NCI-H146 (cell line): Measurements from ENCODE around the gene RRBP1.

Experiments used
- DNase-seq: peaks from one replicate; lab custom pipeline; 2025; lab: John Stamatoyannopoulos, UW

Gene RRBP1

DNA sequence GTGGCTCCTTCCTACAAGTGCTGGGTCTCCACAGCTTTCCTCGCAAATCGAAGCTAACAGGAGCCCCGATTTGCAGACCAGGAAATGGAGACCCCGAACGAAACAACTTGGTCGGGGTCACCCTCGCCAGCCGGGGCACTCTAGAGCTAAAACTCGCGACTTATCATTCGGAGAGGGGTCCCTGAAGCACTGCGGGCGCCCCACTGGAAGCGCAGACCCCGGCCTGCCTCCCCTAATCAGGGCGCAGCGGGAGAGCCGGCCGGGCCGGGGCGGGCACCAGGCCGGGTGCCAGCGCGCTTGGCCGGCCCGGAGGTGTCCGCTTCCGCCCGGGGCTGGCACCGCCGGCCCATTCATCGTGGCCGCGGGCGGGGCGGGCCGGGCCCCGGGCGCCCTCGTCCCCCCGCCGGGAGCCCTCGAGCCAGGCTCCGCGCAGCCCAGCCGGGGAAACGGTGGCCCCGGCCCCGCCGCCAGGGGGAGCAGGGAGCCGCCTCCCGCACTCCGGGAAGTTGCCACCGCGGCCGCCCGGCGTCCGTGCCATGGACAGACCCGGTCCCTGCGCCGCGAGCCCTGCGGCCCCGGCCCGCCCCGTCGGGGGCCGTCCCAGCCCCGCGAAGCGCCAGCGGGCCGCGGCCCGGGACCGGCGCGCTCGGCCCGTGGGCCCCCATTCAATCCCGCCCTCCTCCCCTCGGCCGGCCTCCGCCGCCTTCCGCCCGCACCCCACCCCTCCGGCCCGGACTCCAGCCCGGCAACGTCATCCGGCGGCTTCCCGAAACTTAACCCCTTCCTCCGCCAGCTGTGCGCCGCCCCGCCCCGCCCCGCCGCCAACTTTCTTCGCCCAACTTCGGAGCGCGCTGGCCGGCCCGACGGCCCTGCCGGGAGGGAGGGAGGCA is 961 bp downstream of the RRBP1 start:
- DNase-seq: peak; percentile 66

DNA sequence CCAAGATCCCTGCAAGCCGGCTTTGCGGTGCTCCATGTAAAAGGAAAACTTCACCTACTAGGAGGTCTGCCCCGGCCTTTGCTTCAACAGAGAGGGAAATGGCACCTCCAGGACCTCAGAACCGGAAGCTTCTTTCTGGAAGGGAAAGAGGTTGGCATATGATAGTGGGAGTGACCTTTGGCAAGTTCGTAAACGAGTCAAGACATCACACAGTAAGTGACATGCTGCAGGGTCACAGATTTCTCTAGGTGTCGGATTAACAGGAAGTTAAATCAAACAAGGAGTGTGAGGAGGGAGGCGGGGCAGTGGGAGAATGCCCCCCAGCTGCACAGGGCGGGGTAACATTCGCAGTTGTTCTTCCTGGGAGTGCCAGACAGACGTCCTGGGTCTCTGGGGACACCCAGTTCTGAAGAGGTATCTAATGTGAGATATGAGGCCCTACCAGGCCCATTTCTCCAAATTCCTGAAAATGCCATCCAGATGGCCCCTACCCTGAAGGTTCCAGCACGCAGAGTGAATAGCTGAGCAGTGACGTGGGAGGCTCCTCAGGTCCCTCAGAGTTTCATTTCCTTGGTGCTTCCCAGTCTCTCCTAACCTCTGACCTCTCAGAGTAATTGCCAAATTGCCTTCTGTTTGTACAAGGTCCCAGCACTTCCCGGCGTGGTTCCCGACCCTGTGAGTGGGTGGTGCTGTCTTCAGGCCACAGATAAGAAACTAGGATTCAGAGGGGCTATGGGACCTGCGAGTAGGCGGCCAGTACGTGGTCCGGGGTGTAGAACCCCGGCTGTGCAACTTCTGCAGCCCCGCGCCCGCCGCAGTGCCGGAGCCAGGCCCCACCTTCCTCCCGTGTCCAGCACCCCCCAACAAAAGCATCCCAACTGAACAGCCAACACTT is 1.9 kb downstream of the RRBP1 start:
- no peak for DNase-seq

DNA sequence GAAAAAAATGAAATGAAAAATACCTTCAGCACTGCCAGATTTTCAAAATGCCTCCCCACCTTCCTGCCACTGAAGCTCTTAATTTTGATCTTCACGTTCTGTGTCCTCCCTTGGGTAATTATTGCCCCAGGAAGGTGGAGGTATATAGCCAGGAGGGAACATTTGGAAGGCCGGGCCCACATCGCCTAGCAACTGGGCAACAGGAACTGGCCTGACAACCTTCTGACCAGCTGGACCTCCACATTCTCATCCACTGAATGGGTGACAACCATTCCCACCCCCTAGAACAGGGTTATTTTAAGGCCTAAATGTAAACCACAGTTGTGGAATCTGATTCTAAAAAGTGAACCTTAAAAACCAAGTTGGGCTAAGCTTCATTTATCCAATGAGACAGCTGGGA is 3.2 kb downstream of the RRBP1 start:
- no peak for DNase-seq

DNA sequence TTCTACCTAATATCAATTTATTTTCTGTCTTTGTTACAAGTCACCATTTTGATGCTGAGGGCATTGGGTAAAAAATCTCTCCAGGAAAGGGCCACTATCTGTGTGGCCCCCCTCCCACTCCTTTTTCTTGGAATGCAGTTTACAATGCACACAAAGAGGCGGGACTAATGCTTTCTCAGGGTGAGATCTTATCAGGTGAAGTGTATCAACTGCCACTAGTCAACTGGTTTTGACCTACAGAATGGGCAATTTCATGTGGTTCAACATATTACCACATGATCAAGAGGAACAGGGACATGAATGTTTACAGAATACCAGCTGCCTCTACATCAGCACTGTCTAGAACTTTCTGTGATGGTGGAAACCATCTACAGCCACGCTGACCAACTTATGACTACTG is 3.7 kb downstream of the RRBP1 start:
- DNase-seq: no peak

DNA sequence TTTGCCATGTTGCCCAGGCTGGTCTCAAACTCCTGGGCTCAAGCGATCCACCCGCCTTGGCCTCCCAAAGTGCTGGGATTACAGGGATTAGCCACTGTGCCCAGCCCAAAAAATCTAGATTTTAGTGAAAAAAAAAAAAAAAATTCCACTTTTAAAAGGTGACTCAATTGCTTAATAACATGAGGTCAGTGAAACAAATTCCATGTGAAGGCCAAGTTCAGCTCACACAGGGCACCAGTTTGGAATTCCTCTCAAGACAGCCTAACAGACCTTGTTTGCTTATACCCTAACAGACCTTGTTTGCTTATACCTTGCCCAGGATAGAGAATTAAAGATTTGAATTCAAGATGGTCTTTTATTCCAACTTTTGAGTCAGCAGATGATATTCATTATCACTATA is 5.1 kb downstream of the RRBP1 start:
- no peak for DNase-seq

DNA sequence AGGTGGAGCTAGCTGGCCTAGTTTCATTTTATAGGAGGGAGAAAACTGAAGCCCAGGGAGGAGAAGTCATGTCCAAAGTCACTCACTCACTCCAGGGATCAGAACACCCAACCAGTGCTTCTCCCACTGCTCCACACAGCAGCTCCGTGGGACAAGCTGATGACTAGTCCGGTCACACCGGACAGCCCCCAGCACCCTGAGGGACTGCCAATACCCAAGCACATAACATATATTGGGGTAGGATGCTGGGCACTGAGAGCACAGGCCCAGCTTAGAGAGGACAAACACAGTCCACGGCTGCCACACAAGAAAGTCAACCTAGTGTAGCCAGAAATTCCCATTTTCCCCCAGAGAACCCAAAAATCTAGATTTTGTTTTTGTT is 5.7 kb downstream of the RRBP1 start:
- DNase-seq: no peak

DNA sequence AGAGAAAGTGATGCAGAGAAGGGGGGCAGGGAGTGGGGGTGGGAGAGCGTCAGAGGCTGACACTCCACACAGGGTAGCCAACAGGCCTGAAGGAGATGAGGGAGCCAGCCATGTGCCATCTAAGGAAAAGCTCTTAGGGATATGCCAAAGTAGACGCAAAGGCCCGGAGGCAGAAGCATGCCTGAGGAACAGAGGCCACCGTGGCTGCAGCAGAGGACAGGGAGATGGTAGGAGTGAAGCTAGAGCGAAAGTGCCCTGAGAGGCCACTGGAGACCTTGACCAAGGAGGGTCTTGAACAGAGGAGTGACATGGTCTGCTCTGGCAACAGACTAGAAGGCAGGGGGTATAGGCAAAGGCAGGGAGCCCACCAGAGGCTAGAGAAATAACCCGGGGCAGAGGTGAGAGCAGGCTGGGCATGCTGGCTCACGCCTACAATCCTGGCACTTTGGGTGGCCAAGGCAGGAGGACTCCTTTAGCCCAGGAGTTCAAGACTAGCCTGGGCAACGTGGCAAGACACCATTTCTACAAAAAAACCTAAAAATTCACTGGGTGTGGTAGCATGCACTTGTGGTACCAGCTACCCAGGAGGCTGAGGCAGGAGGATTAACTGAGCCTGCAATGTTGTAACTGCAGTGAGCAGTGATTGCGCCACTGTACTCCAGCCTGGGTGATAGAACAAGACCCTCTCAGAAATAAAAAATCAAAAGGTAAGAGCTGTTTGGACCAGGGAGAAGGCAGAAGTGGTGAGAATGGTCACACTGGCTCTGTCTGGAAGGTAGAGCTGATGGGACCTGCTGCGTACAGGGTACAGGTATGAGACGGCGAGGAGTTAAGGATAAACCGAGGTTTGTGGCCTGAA is 6.3 kb downstream of the RRBP1 start:
- no peak for DNase-seq

DNA sequence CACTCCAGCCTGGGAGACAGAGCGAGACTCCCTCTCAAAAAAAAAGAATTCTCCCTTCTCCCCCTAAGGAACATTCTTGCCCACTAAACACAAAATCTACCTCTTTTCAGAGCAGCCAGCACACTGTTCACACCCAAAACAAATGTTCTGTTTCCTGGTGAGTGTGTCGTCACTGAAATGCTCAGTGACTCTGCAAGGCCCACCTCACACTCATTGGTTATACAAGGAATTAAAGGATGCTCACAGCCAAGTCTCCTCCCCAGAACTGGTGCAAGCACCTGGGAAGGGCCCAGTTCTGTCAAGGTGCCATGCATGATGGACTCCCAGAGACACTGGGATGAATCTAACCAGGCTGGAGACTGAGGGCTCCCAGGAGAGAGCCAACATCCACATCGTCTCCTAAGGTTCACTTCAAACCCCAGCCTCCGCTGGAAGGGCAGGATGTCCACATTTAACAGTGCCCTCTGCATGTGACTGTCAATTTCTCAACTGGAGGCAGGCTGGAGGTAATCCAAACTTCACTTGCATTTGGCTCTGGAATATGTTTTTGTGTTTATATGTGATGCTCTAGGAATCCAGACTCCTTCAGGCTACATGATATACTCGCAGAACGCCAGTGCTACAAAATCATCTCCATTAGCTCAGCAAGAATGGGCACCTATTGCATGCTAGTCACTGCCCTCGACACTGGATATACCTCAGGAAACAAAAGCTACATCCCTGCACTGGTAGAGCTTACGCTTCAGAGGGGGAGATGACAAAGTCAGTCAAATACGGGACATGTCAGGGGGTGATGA is 7.1 kb downstream of the RRBP1 start:
- no peak for DNase-seq

DNA sequence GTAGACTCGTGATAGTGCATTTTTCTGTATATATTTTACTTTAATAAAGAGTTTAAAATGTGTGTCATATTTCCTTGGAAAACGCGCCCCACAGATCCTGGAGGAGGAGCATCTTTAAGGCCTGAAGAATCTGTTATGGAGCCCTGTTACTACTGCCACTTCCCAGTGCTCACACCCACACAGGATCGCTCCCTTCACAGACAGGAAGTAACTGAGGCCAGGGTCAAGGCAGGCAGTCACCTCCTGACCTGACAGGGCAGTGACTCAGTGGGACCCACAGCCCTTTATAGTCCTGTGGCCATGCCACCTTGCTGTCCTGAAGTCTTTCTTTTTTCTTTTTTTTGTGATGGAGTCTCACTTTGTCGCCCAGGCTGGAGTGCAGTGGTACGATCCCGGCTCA is 9.0 kb downstream of the RRBP1 start:
- DNase-seq: no peak

DNA sequence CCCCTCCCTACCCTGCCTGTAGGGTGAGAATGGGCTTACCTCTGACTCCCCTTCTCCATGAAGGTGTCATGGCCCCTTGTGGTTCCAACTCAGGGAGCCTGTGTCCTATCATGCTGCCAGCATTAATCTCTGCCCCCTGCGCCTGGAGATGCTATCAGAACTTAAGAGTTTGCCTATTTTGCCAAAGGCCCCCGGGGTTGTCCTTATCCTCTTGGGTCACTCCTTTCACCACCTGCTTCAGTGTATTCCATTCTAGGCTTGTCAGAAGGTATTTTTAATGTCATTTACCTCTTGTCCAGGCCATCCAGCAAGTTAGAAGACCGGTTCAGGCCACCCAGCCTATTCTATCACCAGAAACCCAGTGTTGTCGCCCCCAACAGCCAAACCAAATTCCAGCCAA is 10.5 kb downstream of the RRBP1 start:
- no peak for DNase-seq

DNA sequence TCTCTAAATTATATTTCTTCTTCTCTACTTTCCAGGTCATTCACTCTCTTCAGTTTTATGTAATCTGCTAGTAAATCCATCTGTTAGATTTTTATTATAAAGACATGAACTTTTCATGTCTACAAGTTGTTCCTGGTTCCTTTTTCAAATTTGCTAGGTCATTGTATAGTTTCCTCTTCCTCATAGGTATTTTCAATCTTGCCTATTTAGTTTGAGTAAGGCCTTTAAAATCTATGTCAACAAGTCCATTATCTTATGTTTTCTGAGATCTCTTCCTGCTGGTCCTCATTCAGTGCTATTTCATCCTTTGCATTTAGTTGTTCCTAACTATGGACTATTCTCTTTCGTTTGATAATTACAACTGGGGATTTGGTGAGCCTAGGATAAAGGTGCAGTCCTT is 11.0 kb downstream of the RRBP1 start:
- DNase-seq: no peak

DNA sequence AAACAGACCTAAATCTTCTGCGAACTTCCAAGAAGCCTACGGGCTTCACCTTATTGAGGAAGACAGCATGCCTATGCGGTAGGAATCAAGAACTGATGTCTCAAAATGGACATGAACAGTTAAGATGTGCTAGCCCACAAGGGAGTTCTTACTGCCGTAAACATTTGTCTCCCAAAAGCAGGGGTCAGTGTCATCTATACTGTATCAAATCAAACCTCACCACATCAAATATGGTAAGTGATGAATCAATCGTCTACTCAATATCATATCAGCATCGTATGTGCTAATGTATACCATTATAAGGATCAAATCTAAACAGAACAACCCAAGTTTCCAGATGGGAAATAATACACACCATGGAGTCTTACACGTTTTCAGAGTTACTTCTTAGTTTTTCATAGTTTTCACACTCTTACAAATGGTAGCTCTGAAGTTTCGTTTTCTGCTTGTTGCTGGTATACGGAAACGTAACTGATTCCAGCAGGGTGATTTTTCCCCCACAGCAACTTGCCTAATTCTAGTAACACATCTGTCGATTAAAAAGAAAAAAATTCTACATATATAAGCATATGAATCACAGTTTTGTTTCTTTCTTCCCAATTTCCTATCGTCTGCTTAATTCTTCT is 12.6 kb downstream of the RRBP1 start:
- no peak for DNase-seq

DNA sequence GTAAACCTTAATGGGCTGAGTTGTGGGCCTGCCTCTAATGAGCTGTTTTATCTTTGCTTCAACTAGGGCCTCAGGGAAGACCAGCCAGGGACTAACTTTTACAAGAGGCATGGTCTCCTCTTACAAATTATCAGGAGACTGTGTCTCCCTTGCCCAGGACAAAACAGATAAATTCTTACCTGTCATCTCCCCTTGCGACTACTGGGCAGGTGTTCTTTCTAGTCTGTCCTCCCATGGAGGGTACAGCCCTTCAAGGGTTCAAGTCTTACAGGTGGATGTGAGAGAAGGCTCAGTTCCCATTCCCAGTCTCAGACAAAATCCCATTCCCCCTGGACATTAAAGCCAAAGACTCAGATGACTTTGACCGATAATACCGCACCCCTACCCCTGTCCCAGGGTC is 13.6 kb downstream of the RRBP1 start:
- no peak for DNase-seq

DNA sequence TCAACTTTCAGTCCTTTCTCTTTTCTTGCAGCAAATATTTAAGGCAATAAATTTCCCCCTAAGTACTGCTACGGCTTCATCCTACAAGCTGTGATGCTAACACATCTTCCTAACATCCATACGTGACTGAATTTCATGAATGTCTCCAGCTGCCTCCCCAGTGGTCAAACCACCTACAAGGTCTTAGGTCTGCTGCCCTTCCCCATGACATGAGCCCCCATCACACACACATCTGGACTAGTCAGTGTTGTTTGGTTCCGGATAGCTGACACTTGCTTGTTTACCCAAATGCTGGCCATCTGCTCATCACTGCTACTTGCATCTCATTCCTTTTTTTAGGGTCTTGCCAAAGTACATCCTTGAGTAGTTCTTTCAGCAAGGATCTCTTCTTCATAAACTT is 14.6 kb downstream of the RRBP1 start:
- DNase-seq: no peak

DNA sequence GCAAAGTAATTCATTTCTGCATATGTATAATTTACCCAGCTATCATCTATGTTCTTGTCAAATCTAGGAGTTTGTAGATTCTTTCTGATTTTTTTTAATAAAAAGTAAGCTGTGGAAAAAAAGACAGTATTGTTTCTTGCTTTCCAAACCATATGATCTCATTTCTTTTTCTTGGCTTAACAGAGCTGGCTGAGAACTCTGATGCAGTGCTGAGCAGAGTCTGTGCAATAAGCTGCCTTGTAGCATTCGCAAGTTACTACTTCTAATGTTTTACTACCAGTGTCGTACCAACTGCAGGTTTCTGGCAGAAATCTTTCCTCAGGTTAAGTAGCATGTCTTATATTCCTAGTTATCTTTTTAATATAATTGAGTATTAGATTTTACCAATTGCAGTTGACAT is 15.6 kb downstream of the RRBP1 start:
- DNase-seq: no peak

DNA sequence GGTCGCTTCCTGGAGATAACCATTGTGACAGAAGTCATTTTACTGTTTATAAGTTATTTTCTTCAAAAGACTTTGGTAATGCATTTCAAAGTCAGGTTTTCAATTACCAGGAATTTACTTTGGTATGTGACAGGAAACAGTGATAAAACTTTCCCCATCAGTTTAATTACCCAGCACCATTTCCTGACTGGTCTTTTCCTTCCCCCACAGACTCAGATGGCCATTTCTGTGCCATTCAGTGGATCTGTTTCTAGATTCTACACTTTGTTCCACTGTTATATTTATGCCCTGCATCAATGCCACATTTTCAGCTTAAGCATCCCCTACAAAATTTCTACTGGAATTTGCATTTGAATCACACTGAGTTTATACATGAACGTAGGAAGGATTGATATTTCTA is 16.3 kb downstream of the RRBP1 start:
- no peak for DNase-seq

DNA sequence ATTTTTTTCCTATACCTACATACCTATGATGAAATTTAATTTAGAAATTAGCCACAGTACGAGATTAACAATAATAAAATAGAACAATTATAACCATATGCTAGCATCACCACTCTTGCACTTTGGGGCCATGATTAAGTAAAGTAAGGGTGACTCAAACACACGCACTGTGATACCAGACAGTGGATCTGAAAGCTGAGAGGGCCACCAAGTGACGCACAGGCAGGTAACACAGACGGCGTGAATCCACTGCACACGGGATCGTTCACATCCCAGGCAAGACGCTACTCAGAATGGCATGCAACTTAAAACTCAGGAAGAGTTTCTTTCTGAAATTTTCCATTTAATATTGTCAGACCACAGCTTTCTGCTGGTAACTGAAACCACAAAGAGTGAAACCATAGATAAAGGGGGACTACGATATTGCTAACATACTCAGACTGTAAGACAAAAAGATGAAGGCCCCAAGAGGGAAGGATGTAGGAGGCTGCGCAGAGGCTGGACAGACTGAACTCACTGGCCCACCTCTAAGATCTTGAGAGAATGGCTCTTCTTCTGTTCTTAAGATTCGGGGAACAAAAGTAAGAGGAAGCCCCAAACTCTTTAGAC is 17.9 kb downstream of the RRBP1 start:
- no peak for DNase-seq

DNA sequence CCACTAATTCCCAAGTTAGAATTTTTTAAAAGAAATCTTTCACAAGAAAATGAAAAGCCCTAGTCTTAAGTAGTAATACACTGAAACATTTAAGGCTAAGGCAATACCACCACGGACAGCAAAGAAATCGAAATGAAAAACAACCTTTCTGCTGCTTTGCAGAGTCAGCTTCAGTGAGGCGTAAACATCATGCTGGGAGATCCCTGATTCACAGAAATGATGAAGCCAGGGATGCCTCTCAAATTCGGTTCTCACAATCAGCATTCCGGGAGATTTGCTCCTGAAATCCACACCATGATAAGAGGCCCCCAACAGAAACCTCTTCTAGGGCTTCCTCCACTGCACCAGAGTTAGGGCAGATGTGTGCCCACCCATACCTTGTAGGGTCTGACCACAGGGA is 18.6 kb downstream of the RRBP1 start:
- DNase-seq: no peak

DNA sequence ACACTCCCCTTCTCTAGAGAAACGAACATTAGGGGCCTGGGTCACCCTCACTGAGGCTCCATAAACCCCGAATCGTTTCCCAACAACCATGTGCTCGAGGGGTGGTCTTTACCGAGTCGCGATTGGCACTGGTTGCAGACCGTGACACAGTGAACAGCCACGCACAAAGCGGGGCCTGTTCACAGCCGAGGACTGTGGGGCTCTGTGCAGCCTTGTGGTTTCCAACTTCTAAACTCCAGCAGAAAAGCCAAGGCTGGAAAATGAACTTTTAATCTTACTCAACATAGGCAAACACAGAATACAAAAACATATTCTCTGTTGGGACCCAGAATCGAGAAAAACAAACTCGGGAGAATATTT is 19.0 kb downstream of the RRBP1 start:
- no peak for DNase-seq

DNA sequence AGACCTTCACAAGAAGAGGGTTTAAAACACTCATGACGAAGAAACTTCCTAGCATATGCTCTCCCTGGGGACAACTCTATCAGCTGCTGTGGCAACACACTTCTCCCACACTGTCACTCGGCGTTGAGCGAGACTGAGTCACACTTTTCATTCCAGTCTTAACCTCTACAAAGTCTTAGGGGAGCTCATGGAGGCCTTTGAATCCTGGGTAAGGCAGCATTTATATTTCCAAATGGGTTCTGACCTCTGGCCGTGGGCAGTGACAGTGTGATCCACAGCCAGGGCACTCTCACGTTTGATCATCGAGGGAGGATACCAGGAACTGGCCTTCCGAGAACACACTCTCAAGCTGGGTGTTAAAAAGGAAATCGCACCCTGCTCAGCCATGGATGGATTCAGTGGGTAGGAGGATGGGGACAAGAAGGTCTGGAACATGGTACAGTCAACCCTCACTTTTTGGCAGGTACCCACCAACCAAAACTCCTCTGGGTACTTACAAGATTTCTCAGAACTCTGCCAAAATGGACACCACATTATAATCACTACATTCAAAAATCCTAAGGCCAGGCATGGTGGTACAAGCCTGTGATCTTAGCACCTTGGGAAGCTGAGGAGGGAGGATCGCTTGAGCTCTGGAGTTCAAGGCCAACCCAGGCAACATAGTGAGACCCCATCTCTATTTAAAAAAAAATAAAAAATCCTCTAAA is 19.6 kb downstream of the RRBP1 start:
- DNase-seq: no peak
